ENCODE results near the gene TOX4.
"Not testable (repeated sequence)": the region's sequence is repeated elsewhere in the genome, so short reads cannot be mapped to it uniquely, and the experiment has no call there.

TOX4 gene

DNA sequence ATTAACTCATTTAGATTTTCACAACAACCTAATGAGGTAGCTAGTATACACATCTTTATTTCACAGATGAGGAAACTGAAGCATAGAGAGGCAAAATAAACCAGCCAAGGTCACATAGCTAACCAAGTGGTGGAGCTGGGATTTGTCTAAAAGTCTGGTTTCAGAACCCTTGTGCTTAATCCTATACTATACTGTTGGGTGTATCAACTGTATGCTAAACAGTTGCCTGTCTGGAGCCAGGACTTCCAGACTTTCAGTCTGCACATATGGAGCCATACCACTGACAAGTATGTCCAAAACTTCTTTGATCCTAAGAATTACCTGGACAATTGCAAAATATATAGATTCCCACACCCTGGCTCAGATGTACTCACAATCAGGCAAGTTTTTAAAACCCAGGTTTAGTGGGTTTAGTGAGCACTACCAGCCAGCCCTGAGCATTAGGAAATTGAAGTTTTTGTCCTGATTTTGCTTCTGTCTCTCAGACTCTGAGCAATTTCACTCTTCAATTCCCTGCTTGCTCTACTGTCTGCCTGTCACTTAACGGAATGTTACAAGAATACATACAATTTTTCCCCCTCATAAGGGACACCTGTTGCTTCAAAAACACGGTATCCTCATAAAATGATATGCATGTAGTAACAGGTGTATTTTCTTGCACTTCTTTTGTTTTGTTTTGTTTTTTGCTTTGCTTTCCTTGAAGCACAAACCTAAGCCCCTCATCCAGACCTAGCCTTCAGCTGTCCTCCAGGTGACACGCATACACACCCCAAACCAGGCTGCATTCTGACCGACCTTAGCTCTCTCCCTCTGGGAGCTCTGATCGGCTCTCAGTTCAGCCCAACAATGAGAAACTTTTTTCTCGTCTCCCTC lies 58.8 kb downstream of the TOX4 start:
- no peak for DNase-seq (ENCODE audit: low read depth)

DNA sequence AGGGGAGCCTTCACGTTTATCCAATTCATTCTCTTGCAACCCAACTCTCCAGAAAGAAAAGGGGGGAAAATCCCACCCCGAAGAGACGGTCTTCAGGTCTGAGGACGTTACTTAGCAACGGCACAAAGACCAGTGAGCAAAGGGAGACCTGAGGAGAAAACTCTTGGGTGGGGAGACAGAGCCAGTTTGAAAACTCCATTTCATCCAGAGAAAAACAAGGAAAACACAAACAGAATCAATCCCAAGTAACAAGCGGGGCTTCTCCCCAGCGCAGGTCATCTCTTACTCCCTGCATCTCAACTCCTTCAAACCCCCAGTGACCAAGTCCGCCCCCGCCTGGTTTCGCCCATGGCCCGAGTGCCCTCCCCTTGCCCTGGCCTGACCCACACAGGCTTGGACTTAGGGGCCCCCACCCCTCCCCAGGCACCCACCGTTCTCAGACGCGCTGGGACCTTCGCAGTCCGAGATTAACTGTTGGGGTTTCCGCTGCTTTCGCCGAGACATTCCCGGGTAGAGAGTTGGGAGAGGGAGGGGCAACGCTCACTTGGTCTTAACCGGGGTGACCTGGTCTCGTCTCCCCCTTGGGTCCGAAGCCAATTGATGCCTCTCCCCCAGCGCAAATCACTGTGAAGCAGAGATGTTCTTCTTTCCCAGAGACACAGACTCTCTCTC lies 59.6 kb downstream of the TOX4 start:
- no peak for DNase-seq (ENCODE audit: low read depth)

DNA sequence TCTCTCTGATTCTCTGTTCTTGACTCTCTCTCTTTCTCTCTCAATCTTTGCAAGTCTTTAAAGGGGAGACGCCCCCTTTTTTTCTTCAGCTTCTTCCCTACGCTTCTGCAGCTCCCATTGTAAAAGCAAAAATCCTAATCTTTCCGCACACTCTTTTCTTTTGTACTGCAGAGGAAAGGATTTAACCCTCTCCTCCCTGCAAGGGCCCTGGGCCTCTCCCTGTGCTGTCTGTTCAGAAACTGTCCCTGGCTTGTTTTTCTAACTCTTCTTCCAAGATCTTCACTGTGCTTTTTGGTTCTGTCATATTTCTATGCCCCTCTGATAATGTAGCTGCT lies 60.1 kb downstream of the TOX4 start:
- DNase-seq (ENCODE audit: low read depth): no peak

DNA sequence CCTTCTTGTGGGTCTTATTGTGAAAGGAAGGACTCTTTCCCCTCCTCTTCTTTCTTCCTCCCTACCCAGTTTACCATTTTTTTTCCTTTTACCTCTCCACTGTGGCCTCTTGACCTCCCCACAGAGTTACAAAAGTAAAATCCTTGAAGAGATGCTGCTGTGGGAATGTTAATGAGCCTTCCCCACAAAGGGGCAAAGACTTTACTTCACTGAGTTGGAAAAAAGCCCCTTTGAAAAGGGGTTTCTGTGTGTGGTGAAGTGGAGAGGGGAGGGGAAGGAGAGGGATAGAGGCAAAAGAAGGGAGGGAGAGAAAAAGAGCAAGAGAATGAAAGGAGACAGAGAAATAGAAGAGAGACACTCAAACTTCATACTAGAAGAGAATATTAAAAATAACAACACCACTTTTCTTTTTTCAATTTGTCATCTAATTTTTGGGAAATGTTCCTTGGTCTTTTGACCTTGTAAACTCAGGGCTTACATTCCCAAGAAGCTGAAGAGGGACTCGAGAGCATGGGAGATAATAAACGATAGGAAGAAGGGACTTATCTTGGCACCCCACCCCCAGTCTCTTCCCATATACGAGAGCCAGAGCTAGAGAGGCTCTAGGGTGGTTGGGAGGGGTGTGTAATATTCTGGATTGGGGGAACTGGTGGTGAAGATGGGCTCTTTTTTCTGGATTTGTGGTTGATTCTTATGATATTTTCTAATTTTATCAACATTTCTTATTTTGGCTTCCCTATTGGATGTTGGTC lies 62.4 kb downstream of the TOX4 start:
- no peak for DNase-seq (ENCODE audit: low read depth)

DNA sequence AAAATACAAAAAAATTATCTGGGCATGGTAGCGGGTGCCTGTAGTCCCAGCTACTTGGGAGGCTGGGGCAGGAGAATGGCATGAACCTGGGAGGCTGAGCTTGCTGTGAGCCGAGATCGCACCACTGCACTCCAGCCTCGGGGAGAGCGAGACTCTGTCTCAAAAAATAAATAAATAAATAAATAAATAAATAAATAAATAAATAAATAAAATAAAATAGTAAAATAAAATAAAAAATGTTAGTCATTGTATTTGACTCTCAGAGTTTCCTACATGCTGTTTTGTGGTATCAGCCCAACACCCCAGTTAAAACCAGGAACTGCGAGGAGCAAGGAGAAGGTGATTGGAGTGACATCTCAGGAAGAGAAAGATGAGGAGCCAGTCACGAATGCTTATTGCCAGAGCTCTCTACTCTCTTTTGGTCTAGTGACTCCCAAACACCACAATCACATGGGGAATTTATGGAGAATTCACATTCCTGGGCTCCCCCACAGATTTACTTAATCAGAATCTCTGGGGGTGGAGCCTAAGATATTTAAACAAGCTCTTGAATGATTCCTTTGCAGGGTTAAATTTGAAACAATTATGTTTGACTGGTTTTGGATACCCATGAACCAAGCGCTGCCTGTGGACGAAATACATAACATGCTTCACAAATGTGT lies 64.5 kb downstream of the TOX4 start:
- DNase-seq (ENCODE audit: low read depth): no peak

DNA sequence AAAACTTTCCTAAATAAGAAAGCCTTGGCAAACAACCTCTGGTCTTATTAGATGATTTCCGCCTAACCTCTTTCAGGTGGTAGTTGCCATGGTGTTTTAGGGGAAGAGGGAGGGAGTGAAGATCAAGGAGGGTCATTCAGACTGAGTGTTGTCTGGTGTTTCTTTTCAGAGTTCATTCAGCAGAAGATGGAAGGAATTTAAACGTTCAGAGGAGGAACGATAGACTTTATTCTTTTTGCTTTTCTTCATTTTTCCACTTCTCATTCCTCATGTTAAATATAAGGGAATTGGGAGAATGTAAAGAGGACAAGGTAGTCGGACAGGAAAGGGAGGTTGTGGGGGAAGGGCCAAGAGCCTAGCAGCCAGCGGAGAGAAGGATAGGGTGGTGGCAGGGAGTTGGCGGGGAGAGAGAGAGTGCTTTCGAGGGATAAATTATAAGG lies 66.5 kb downstream of the TOX4 start:
- DNase-seq (ENCODE audit: low read depth): no peak

DNA sequence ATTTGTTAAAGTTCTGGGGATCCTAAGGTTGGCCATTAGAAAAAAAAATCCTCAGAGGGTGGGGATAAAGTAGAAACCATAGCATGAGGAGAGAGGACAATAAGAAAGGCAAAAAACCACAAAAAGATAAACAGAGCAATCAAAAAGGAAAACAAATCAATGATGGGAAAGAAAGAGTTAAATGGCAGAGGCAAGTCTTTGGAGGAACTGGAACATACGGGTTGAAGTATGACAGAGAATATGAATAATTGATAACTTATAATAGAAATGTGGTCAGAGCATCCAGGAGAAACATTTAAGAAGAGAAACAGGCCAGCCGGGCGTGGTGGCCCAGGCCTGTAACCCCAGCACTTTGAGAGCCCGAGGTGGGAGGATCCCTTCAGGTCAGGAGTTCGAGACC lies 67.0 kb downstream of the TOX4 start:
- DNase-seq (ENCODE audit: low read depth): no peak

DNA sequence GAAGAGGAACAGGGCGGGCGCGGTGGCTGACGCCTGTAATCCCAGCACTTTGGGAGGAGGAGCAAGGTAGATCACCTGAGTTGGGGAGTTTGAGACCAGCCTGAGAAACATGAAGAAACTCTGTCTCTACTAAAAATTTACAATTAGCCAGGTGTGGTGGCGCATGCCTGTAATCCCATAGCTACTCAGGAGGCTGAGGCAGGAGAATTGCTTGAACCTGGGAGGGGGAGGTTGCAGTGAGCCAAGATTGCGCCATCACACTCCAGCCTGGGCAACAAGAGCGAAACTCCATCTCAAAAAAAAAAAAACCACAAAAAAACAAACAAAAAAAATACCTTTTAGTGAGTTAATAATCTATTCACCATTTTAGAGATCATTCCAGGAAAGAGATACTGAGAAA lies 67.6 kb downstream of the TOX4 start:
- DNase-seq (ENCODE audit: low read depth): not testable (repeated sequence)
